K562 (cell line): ENCODE data around the gene RIT2. TPM values are rescaled to one million over a fixed set of nuclear protein-coding genes. Genes with fewer than 3 reads are reported as not detected.

Experiments
- ATAC-seq: fragments of 200-7000 bp; cut with Tn5 transposase; 3 replicates; pipeline ENCODE4 v1.9.1; 2020; ENCODE audit warnings: moderate library complexity
- BruUV-seq: library from RNA; stranded (reverse); fragments of 400-500 nt; replicated peaks from 2 replicates; lab custom pipeline; 2021; lab: Mats Ljungman, UMichigan
- CTCF ChIA-PET: fragments of 300-600 bp; formaldehyde crosslinking; extraction: SDS; loops from one replicate; lab custom pipeline; 2021; ENCODE audit warnings: low intra/inter-chr PET ratio; lab: Yijun Ruan, JAX
- POLR2A ChIA-PET: fragments of 300-600, 350-650 bp; sonication (Branson Sonifier 250); formaldehyde crosslinking; extraction: SDS; loops from one replicate; lab custom pipeline; 2021; ENCODE audit warnings: antibody characterized with exemption, inconsistent platforms; lab: Yijun Ruan, JAX
- DNase-seq, 4 experiments: peaks; one replicate each; pipeline versions ENCODE4 v3.0.0 to v3.0.0-alpha.2; 2011 to 2018; ENCODE audit warnings: low spot score in 3 of 4, mixed read lengths in 3 of 4; ENCODE audit errors: extremely low read depth in 1 of 4
- FAIRE-seq: peaks from 2 replicates; lab custom pipeline; 2011; peaks lifted over from hg19 to GRCh38; lab: Jason Lieb, UNC
- H2AFZ ChIP-seq: 2 replicates; pipeline ENCODE4 v1.6.0; 2011; ENCODE audit warnings: low read depth, low read length, control low read depth, inconsistent platforms
- H3K27ac ChIP-seq: fragments of 200-600 bp; 3 replicates; pipeline ENCODE4 v1.8.0; 2011; ENCODE audit warnings: low read depth, mild to moderate bottlenecking, control low read depth, inconsistent platforms, low read length, moderate library complexity, mixed read lengths; ENCODE audit errors: extremely low read depth
- H3K27me3 ChIP-seq, 2 experiments: fragments of 300-600 bp in 1 of 2; 2 replicates in 1 of 2; 3 replicates in 1 of 2; pipeline versions ENCODE4 v1.6.0 to v1.8.0; 2011; ENCODE audit warnings: inconsistent platforms in 2 of 2, low read length in 2 of 2, mild to moderate bottlenecking in 1 of 2, mixed read lengths in 1 of 2, moderate library complexity in 1 of 2; ENCODE audit not compliant: control insufficient read depth in 2 of 2, insufficient read depth in 2 of 2
- H3K36me3 ChIP-seq: fragments of 300-600 bp; 3 replicates; pipeline ENCODE4 v1.8.0; 2011; ENCODE audit warnings: mild to moderate bottlenecking, low read length, inconsistent platforms; ENCODE audit not compliant: control insufficient read depth, insufficient read depth
- H3K4me1 ChIP-seq, 2 experiments: fragments of 200-600 bp in 1 of 2; replicated peaks in 1 of 2; 2 replicates in 1 of 2; 3 replicates in 1 of 2; pipeline versions ENCODE4 v1.5.1 to v1.8.0; 2011; ENCODE audit warnings: inconsistent platforms in 2 of 2, low read length in 2 of 2, mild to moderate bottlenecking in 1 of 2, mixed read lengths in 1 of 2, moderate library complexity in 1 of 2; ENCODE audit not compliant: control insufficient read depth in 2 of 2, insufficient read depth in 2 of 2
- H3K4me2 ChIP-seq: 2 replicates; pipeline ENCODE4 v1.6.1; 2011; ENCODE audit warnings: low read length, control low read depth, inconsistent platforms, mixed read lengths; ENCODE audit not compliant: insufficient read depth
- H3K4me3 ChIP-seq: fragments of 200-600 bp; sonication (generic), shearing (Covaris generic); 2 replicates; pipeline ENCODE4 v1.5.1; 2016; ENCODE audit warnings: control low read depth, inconsistent platforms
- H3K79me2 ChIP-seq: fragments of 200-600 bp; 3 replicates; pipeline ENCODE4 v1.8.0; 2011; ENCODE audit warnings: low read length, inconsistent platforms; ENCODE audit not compliant: control insufficient read depth, insufficient read depth
- H3K9ac ChIP-seq, 2 experiments: 2 replicates each; pipeline versions ENCODE4 v1.6.0 to v1.6.1; 2011; ENCODE audit warnings: low read depth in 2 of 2, low read length in 2 of 2, control low read depth in 1 of 2, inconsistent platforms in 1 of 2, mild to moderate bottlenecking in 1 of 2, mixed read lengths in 1 of 2; ENCODE audit not compliant: insufficient read depth in 1 of 2
- H3K9me1 ChIP-seq: one replicate; pipeline ENCODE4 v1.6.0; 2011; ENCODE audit warnings: inconsistent platforms, mild to moderate bottlenecking, low read length, moderate library complexity; ENCODE audit not compliant: control insufficient read depth, insufficient read depth
- H3K9me3 ChIP-seq: replicated peaks from 2 replicates; pipeline ENCODE4 v1.5.1; 2011; ENCODE audit warnings: low read depth, low read length, inconsistent platforms; ENCODE audit not compliant: control insufficient read depth, insufficient read depth
- H4K20me1 ChIP-seq: replicated peaks from 2 replicates; pipeline ENCODE4 v1.6.1; 2011; ENCODE audit warnings: low read length, inconsistent platforms, mixed read lengths; ENCODE audit not compliant: control insufficient read depth, insufficient read depth
- E4F1 ChIP-seq: fragments of 250-450 bp; sonication (Bioruptor Pico); IDR thresholded peaks from 2 replicates; pipeline ENCODE4 v1.5.0; 2021; ENCODE audit warnings: mild to moderate bottlenecking, borderline replicate concordance
- ELK1 ChIP-seq: sonication (generic); formaldehyde crosslinking; IDR thresholded peaks from 2 replicates; pipeline ENCODE4 v1.8.1; 2022; ENCODE audit warnings: missing genetic modification reagents
- MYBL2 ChIP-seq, 2 experiments: fragments of 450-650 bp in 1 of 2; sonication (generic) in 1 of 2; formaldehyde crosslinking in 1 of 2; IDR thresholded peaks; 2 replicates each; pipeline versions ENCODE4 v1.6.1 to v1.8.1; 2017 to 2022; ENCODE audit warnings: borderline replicate concordance in 1 of 2, inconsistent platforms in 1 of 2, low read depth in 1 of 2, mild to moderate bottlenecking in 1 of 2, missing genetic modification reagents in 1 of 2, moderate library complexity in 1 of 2
- NCOA1 ChIP-seq: fragments of 450-650 bp; IDR thresholded peaks from 2 replicates; pipeline ENCODE4 v1.6.1; 2016; ENCODE audit warnings: low read depth
- NFE2L1 ChIP-seq: fragments of 450-650 bp; IDR thresholded peaks from 2 replicates; pipeline ENCODE4 v1.6.1; 2016; ENCODE audit warnings: missing genetic modification characterization, low read depth, mild to moderate bottlenecking, missing compliant biosample characterization, moderate library complexity, borderline replicate concordance
- PTRF ChIP-seq: fragments of 450-650 bp; IDR thresholded peaks from 2 replicates; pipeline ENCODE4 v1.6.1; 2016; ENCODE audit warnings: mild to moderate bottlenecking, missing genetic modification characterization, missing compliant biosample characterization
- RFX5 ChIP-seq: IDR thresholded peaks from 2 replicates; pipeline ENCODE4 v1.6.1; 2011; ENCODE audit warnings: low read depth, mild to moderate bottlenecking, improper control_type of control experiment, low read length
- ZFX ChIP-seq: sonication (generic); formaldehyde crosslinking; IDR thresholded peaks from 2 replicates; pipeline ENCODE4 v1.8.0; 2022; ENCODE audit warnings: mild to moderate bottlenecking, missing genetic modification reagents, moderate library complexity
- ZZZ3 ChIP-seq: fragments of 450-650 bp; IDR thresholded peaks from 2 replicates; pipeline ENCODE4 v1.6.1; 2016; ENCODE audit warnings: antibody characterized with exemption, mild to moderate bottlenecking, moderate library complexity
- WGBS: fragments of 100-300 bp; shearing (Covaris generic); methylation state at CpG from one replicate; pipeline ENCODE4 v1.1.6; 2016; ENCODE audit warnings: low coverage, mixed read lengths; ENCODE audit not compliant: insufficient coverage; ENCODE audit errors: missing lambda C conversion rate; 5-methylcytosine and 5-hydroxymethylcytosine counted together
- in situ Hi-C: fragments of 300-500 bp; cut with MboI; formaldehyde crosslinking; loops from 4 replicates; pipeline ENCODE4 v1.15.0; 2018; ENCODE audit warnings: inconsistent platforms, mixed read lengths
- intact Hi-C: fragments of 100-400 bp; cut with micrococcal nuclease; formaldehyde crosslinking; loops from 2 replicates; pipeline ENCODE4 v1.14.2; 2022
- polyA plus RNA-seq, 8 experiments: library from polyadenylated mRNA; depleted of rRNA in 4 of 8; stranded (reverse) in 5 of 8; unstranded in 3 of 8; fragments of >200 nt; fragmentation: Nextera tagmentation in 2 of 8; fragmentation: Illumina TruSeq in 1 of 8; extraction: Ambion mirVana in 2 of 8; extraction: Trizol in 1 of 8; gene quantifications; 2 replicates each; pipeline versions ENCODE4 v1.2.1 to v1.2.3, GENCODE V29; 2011 to 2014; ENCODE audit warnings: inconsistent platforms in 1 of 8, missing spikeins in 1 of 8
- total RNA-seq, 7 experiments: library from RNA; depleted of rRNA in 6 of 7; stranded (reverse); fragments of >200 nt in 6 of 7; fragmentation: Illumina TruSeq in 2 of 7; extraction: Trizol in 2 of 7; gene quantifications; 2 replicates each; pipeline versions ENCODE4 v1.2.1 to v1.2.3, GENCODE V29; 2011 to 2021; ENCODE audit warnings: low replicate concordance in 1 of 7

Gene RIT2
- total and polyA plus RNA-seq, 9 of the 15 experiments (the other 6 are each of a cell fraction or from before 2014, with no cell fraction given): not detected

GRCh38 chr18:43125471-43125870 is 10.0 kb upstream of the RIT2 start:
- Histone ChIP-seq H3K27me3 (no peaks in the 10 kb centered on the region), H3K9me1 (no peaks in the 10 kb centered on the region), H3K9me3 (no peaks in the 10 kb centered on the region), H3K4me2 (no peak overlapping the region), H3K79me2 (no peaks in the 10 kb centered on the region), H3K27ac (no peak overlapping the region), H3K9ac (no peak overlapping the region), H3K36me3 (no peaks in the 10 kb centered on the region), H3K4me1 (no peaks in the 10 kb centered on the region), H4K20me1 (no peaks in the 10 kb centered on the region), H3K4me3 (no peak overlapping the region), H2AFZ (no peak overlapping the region)
- BruUV-seq: no TSS peak
- 0% methylated on average over 2 of the region's 3 CpGs for WGBS
- DNase-seq: no peak
- POLR2A ChIA-PET: no interaction called here
- intact Hi-C loops: no loop called here
- TF ChIP-seq E4F1 (CRISPR knock-in tag) (no peak), ELK1 (no peak), PTRF (tag) (no peak), ZFX (CRISPR knock-in tag) (no peak), NCOA1 (no peak), ZZZ3 (no peak), MYBL2 (IDR thresholded peaks at IDR 0.05; ENCODE audit: low read depth) (no peak), MYBL2 (CRISPR knock-in tag; IDR thresholded peaks at IDR 0.05; ENCODE audit: borderline replicate concordance) (no peak), NFE2L1 (tag) (no peak), RFX5 (no peak)
- no peak for FAIRE-seq
- CTCF ChIA-PET: no interaction called here
- ATAC-seq: no peak
- in situ Hi-C loops: no loop called here
